GM19468 (cell line): ENCODE data around the gene PGAP3.

Source experiments
- ATAC-seq: cut with Tn5 transposase; IDR thresholded peaks from one replicate; pipeline ENCODE4 v1.9.1; 2021; ENCODE audit warnings: mild to moderate bottlenecking, moderate library complexity, moderate number of reproducible peaks; ENCODE audit not compliant: unreplicated experiment; ENCODE audit errors: extremely low read depth

PGAP3 gene

GRCh38 chr17:39674179-39674578 lies 13.7 kb downstream of the PGAP3 start:
- no peak for ATAC-seq

- no peak for ATAC-seq
Observed at GRCh38 chr17:39673335-39674081, 14.3 kb downstream of the PGAP3 start.

- ATAC-seq = no peak
Observed at GRCh38 chr17:39672522-39673334, 15.1 kb downstream of the PGAP3 start.

- ATAC-seq = no peak
Observed at GRCh38 chr17:39671651-39672521, 16.0 kb downstream of the PGAP3 start.

- no peak for ATAC-seq
Observed at GRCh38 chr17:39670746-39671145, 17.1 kb downstream of the PGAP3 start.

GRCh38 chr17:39669897-39670735 lies 17.7 kb downstream of the PGAP3 start:
- no peak for ATAC-seq

GRCh38 chr17:39667945-39668924 lies 19.6 kb downstream of the PGAP3 start, which contains the start of gene PNMT:
Gene PNMT, plus strand, starts transcription at chr17:39668453. Its CDS starts 23 bp downstream, at chr17:39668476.
- no peak for ATAC-seq

GRCh38 chr17:39667262-39667944 lies 20.5 kb downstream of the PGAP3 start:
- ATAC-seq = no peak

- ATAC-seq = no peak
Observed at GRCh38 chr17:39666601-39667261, 21.1 kb downstream of the PGAP3 start.

GRCh38 chr17:39666231-39666600 lies 21.6 kb downstream of the PGAP3 start:
- ATAC-seq = no peak

GRCh38 chr17:39665642-39666224 lies 22.1 kb downstream of the PGAP3 start:
- no peak for ATAC-seq

- no peak for ATAC-seq
Observed at GRCh38 chr17:39664581-39665561, 23.0 kb downstream of the PGAP3 start, which contains the start of gene TCAP. Gene TCAP, plus strand, starts transcription at chr17:39665349. Its CDS starts 11 bp downstream, at chr17:39665360.

- ATAC-seq = no peak
Observed at GRCh38 chr17:39663688-39664580, 23.9 kb downstream of the PGAP3 start.

- no peak for ATAC-seq
Observed at GRCh38 chr17:39663340-39663687, 24.5 kb downstream of the PGAP3 start.
